Cerebellar cortex (tissue), 1 donor: ENCODE results near the gene AXIN1.
"Not testable (repeated sequence)": the region's sequence is repeated elsewhere in the genome, so short reads cannot be mapped to it uniquely, and the experiment has no call there.

Experiments used
- DNase-seq: peaks from one replicate; pipeline ENCODE4 v3.0.0-alpha.2; 2015; ENCODE audit warnings: low spot score

AXIN1 gene

DNA sequence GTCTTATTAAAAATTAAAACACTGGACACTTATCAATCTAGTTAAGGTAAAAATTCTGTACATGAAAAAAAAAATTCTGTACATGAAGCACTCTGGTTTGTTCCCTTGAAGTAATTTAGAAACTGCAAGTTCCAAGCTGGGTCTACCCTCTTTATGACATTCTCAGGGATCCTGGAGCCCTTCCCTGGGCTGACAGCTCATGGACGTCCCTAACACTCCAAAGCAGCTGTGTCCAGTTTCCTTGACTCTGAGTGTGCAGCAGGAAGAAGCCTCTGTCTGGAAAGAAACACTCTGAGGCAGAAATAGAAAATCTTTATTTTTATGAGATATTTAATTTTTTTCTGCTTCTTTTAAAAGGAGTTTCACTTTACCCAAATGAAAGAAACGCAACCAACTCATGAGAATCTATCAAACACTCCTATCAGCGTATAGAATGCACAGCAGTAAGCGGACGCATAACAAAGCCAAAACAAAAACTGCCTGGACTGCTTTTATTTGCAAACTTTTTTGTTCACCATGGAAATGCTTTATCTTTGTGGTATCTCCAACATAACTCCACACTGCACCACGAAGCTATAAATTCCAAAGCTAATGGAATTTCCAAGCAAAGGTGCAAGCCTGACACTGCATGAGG lies 21.2 kb downstream of the AXIN1 start:
- DNase-seq = not testable (repeated sequence)

- no peak for DNase-seq
Measured at GRCh38 chr16:330741-331140, 21.8 kb downstream of the AXIN1 start.

GRCh38 chr16:325375-326145 lies 27.0 kb downstream of the AXIN1 start:
- DNase-seq = no peak

- DNase-seq = no peak
Measured at GRCh38 chr16:324451-325334, 27.8 kb downstream of the AXIN1 start.

DNA sequence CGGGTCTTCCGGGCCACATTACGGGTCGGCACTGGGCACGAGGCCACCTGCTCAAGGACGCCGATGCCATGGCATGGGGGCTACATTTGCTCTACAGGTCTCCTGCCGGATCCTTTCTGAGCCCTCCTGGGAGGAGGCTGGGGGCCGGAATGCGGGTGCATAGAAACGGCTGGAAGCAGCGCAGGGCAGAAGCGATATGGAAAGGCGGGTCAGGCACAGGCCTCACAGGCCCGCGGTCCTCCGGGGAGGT lies 28.4 kb downstream of the AXIN1 start:
- DNase-seq = no peak

GRCh38 chr16:322476-323143 lies 29.9 kb downstream of the AXIN1 start:
- DNase-seq = no peak

- DNase-seq = no peak
Measured at GRCh38 chr16:321532-321931, 31.0 kb downstream of the AXIN1 start.

- no peak for DNase-seq
Measured at GRCh38 chr16:320206-320605, 32.3 kb downstream of the AXIN1 start.

DNA sequence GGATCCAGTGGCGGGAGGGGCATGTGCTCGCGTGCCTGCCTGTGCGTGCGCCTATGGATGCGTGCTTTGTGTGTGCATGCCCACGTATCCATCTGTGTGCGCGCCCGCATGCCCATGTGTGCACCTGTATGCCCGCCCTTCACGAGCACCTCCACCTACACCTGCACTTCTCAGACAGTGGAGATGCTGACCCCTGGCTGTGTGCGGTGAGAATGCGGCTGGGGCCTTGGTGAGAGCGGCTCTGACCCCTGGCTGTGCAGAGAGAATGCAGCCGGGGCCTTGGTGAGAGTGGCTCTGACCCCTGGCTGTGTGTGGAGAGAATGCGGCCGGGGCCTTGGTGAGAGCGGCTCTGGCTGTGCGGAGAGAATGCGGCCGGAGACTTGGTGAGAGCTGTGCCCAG lies 33.9 kb downstream of the AXIN1 start:
- DNase-seq = no peak

GRCh38 chr16:317583-317982 lies 34.9 kb downstream of the AXIN1 start:
- DNase-seq = no peak

DNA sequence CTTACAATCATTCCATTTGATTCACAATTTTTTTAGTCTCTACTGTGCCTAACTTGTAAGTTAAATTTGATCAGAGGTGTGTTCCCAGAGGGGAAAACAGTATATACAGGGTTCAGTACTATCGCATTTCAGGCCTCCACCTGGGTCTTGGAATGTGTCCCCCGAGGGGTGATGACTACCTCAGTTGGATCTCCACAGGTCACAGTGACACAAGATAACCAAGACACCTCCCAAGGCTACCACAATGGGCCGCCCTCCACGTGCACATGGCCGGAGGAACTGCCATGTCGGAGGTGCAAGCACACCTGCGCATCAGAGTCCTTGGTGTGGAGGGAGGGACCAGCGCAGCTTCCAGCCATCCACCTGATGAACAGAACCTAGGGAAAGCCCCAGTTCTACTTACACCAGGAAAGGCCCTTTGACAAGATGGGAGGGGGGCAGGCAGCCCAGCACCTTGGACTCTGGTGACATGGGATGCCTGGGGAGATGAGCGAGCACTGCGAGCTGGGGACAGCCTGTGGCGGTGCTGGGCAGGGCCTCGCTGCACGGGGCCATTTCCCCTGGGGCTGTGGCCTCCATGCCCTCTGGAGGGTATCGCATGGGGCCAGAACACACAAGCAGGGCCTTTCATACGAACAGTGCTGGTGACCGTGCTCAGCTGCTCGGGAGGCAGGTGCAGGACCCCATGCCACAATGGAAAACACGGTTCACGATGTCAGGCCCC lies 35.6 kb downstream of the AXIN1 start:
- DNase-seq = no peak

DNA sequence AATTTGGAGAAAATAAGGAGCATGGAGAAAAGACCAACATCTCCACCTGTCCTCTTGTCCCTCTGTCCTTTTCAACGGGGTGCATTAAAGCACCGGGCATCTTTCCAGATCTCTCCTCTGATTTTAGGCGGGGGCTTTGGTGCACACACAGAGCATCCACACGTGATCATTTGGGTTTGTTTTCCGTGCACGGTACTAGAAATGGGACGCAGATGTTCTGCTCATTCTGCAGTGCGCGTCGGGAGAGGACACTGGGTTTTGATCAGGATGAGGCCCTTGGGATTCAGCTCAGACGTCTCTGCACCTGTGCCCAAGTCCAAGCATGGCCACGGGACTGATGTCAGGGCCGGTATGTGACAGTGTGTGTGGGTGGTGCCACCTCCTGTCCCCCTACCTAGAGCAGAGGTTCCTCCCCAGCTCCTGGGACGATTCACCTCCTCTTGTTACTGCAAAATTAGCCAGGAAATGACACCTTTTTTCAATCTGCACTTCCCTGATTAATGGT lies 37.7 kb downstream of the AXIN1 start:
- no peak for DNase-seq

DNA sequence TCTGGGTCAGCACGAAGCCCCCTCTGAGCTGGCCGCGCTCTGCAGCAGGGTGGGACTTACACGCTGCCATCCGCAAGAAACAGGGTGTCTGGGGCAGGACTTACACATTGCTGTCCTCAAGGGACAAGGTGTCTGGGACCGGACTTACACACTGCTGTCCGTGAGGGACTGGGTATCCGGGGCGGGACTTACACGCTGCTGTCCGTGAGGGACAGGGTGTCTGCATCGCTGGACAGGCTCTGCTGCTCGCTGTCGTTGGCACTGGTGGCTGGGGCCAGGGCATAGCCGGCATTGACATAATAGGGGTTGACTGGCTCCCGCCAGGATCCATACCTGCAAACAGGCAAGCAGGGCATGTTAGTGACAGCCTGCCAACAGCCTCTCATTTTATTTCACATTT lies 38.2 kb downstream of the AXIN1 start:
- DNase-seq = peak; percentile 74

DNA sequence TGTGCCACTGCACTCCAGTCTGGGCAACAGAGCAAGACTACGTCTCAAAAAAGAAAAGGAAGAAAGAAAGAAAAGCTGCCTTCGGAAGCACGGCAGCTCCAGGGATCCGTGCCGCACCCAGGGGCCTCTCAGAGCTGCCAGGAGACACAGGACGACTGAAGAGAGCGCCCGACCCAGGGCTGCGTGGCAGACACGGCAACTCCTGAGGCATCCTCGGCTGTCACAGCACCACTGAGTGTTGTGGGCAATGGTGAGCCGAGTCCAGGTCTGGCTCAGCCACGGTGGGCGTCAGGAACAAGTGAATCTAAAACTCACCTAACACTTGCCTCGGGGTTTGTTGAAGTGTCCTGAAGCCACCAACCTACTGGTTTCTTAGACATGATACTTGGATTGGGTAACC lies 40.8 kb downstream of the AXIN1 start:
- DNase-seq = no peak

DNA sequence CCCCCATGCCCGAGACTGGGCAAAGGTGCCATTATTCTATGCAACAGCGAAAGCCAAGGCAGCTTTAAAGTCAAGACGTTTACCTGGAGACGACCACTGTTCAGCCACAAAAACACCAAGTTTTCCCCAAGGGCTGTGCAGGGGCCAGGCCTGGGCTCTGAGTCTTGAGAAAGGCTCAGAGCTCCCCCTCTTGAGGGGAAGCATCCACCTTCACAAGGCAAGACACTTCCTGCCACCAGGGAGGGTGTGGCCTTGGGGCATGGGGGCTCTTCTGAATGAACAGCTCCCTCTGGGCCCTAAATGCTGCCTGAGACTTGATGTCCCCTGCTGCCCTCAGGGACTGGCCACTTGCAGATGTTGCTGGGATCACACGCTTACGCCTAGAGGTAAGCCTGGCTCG lies 43.0 kb downstream of the AXIN1 start:
- DNase-seq = no peak

GRCh38 chr16:307691-308312 lies 44.7 kb downstream of the AXIN1 start:
- DNase-seq = no peak

DNA sequence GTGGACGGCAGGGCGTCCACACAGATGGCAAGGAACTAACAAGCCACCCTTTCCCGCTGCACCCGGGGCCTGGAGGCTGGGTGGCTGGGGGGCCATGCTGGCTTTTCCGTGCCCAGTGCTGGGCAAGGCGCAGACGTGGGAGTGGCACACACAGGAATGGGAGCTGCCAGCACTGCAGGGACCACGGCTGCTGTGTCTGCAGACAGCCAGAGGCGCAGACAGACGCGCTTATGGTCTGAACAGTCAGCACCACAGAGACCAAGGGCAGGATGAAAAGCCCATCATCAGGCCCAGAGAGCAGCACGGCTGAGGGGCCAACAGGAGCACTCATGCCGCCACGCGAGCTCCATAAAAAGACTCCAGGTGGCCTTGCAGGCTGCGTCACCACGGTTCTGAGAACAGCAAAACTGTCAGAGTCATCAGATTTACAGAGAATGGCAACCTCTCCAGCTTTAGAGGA lies 45.6 kb downstream of the AXIN1 start:
- no peak for DNase-seq

GRCh38 chr16:305916-306626 lies 46.5 kb downstream of the AXIN1 start:
- no peak for DNase-seq

- no peak for DNase-seq
Measured at GRCh38 chr16:303760-304505, 48.6 kb downstream of the AXIN1 start.

- no peak for DNase-seq
Measured at GRCh38 chr16:301950-302349, 50.6 kb downstream of the AXIN1 start.
